Testis (tissue), 2 donors: ENCODE measurements around the gene EFNB2.

ENCODE experiments used
- CTCF ChIP-seq, 3 experiments: fragments of 450-650 bp in 2 of 3; fragments of 200-600 bp in 1 of 3; sonication (generic) in 1 of 3; IDR thresholded peaks; one replicate each; pipeline ENCODE4 v1.5.1; 2016 to 2019; ENCODE audit warnings: antibody characterized with exemption in 3 of 3, mild to moderate bottlenecking in 2 of 3, moderate library complexity in 1 of 3
- POLR2A ChIP-seq: fragments of 450-650 bp; IDR thresholded peaks from one replicate; pipeline ENCODE4 v1.6.1; 2017; ENCODE audit warnings: antibody characterized with exemption, mild to moderate bottlenecking, moderate library complexity

GRCh38 chr13:106523576-106523975, 11.9 kb downstream of the EFNB2 start:
- TF ChIP-seq CTCF (IDR thresholded peaks at IDR 0.05) (no peak), POLR2A (no peak)
